K562 (cell line): Measurements from ENCODE around the gene LMBR1L. TPM values are rescaled to one million over a fixed set of nuclear protein-coding genes. Genes with fewer than 3 reads are reported as not detected.

Source experiments
- ATAC-seq: fragments of 200-7000 bp; cut with Tn5 transposase; 3 replicates; pipeline ENCODE4 v1.9.1; 2020; ENCODE audit warnings: moderate library complexity
- BruUV-seq: library from RNA; stranded (reverse); fragments of 400-500 nt; replicated peaks from 2 replicates; lab custom pipeline; 2021; lab: Mats Ljungman, UMichigan
- CTCF ChIA-PET: fragments of 300-600 bp; formaldehyde crosslinking; extraction: SDS; loops from one replicate; lab custom pipeline; 2021; ENCODE audit warnings: low intra/inter-chr PET ratio; lab: Yijun Ruan, JAX
- POLR2A ChIA-PET: fragments of 300-600, 350-650 bp; sonication (Branson Sonifier 250); formaldehyde crosslinking; extraction: SDS; loops from one replicate; lab custom pipeline; 2021; ENCODE audit warnings: antibody characterized with exemption, inconsistent platforms; lab: Yijun Ruan, JAX
- DNase-seq, 4 experiments: peaks; one replicate each; pipeline versions ENCODE4 v3.0.0 to v3.0.0-alpha.2; 2011 to 2018; ENCODE audit warnings: low spot score in 3 of 4, mixed read lengths in 3 of 4; ENCODE audit errors: extremely low read depth in 1 of 4
- FAIRE-seq: peaks from 2 replicates; lab custom pipeline; 2011; peaks lifted over from hg19 to GRCh38; lab: Jason Lieb, UNC
- H2AFZ ChIP-seq: 2 replicates; pipeline ENCODE4 v1.6.0; 2011; ENCODE audit warnings: low read depth, low read length, control low read depth, inconsistent platforms
- H3K27ac ChIP-seq: fragments of 200-600 bp; 3 replicates; pipeline ENCODE4 v1.8.0; 2011; ENCODE audit warnings: low read depth, mild to moderate bottlenecking, control low read depth, inconsistent platforms, low read length, moderate library complexity, mixed read lengths; ENCODE audit errors: extremely low read depth
- H3K27me3 ChIP-seq, 2 experiments: fragments of 300-600 bp in 1 of 2; 2 replicates in 1 of 2; 3 replicates in 1 of 2; pipeline versions ENCODE4 v1.6.0 to v1.8.0; 2011; ENCODE audit warnings: inconsistent platforms in 2 of 2, low read length in 2 of 2, mild to moderate bottlenecking in 1 of 2, mixed read lengths in 1 of 2, moderate library complexity in 1 of 2; ENCODE audit not compliant: control insufficient read depth in 2 of 2, insufficient read depth in 2 of 2
- H3K36me3 ChIP-seq: fragments of 300-600 bp; 3 replicates; pipeline ENCODE4 v1.8.0; 2011; ENCODE audit warnings: mild to moderate bottlenecking, low read length, inconsistent platforms; ENCODE audit not compliant: control insufficient read depth, insufficient read depth
- H3K4me1 ChIP-seq, 2 experiments: fragments of 200-600 bp in 1 of 2; replicated peaks in 1 of 2; 2 replicates in 1 of 2; 3 replicates in 1 of 2; pipeline versions ENCODE4 v1.5.1 to v1.8.0; 2011; ENCODE audit warnings: inconsistent platforms in 2 of 2, low read length in 2 of 2, mild to moderate bottlenecking in 1 of 2, mixed read lengths in 1 of 2, moderate library complexity in 1 of 2; ENCODE audit not compliant: control insufficient read depth in 2 of 2, insufficient read depth in 2 of 2
- H3K4me2 ChIP-seq: 2 replicates; pipeline ENCODE4 v1.6.1; 2011; ENCODE audit warnings: low read length, control low read depth, inconsistent platforms, mixed read lengths; ENCODE audit not compliant: insufficient read depth
- H3K4me3 ChIP-seq: fragments of 200-600 bp; sonication (generic), shearing (Covaris generic); 2 replicates; pipeline ENCODE4 v1.5.1; 2016; ENCODE audit warnings: control low read depth, inconsistent platforms
- H3K79me2 ChIP-seq: fragments of 200-600 bp; 3 replicates; pipeline ENCODE4 v1.8.0; 2011; ENCODE audit warnings: low read length, inconsistent platforms; ENCODE audit not compliant: control insufficient read depth, insufficient read depth
- H3K9ac ChIP-seq, 2 experiments: 2 replicates each; pipeline versions ENCODE4 v1.6.0 to v1.6.1; 2011; ENCODE audit warnings: low read depth in 2 of 2, low read length in 2 of 2, control low read depth in 1 of 2, inconsistent platforms in 1 of 2, mild to moderate bottlenecking in 1 of 2, mixed read lengths in 1 of 2; ENCODE audit not compliant: insufficient read depth in 1 of 2
- H3K9me1 ChIP-seq: one replicate; pipeline ENCODE4 v1.6.0; 2011; ENCODE audit warnings: inconsistent platforms, mild to moderate bottlenecking, low read length, moderate library complexity; ENCODE audit not compliant: control insufficient read depth, insufficient read depth
- H3K9me3 ChIP-seq: replicated peaks from 2 replicates; pipeline ENCODE4 v1.5.1; 2011; ENCODE audit warnings: low read depth, low read length, inconsistent platforms; ENCODE audit not compliant: control insufficient read depth, insufficient read depth
- H4K20me1 ChIP-seq: replicated peaks from 2 replicates; pipeline ENCODE4 v1.6.1; 2011; ENCODE audit warnings: low read length, inconsistent platforms, mixed read lengths; ENCODE audit not compliant: control insufficient read depth, insufficient read depth
- E2F4 ChIP-seq: sonication (generic); formaldehyde crosslinking; IDR thresholded peaks from 2 replicates; pipeline ENCODE4 v1.8.0; 2022; ENCODE audit warnings: mild to moderate bottlenecking, low read depth, missing genetic modification reagents
- TEAD4 ChIP-seq, 2 experiments: sonication (generic) in 1 of 2; formaldehyde crosslinking in 1 of 2; IDR thresholded peaks; 2 replicates each; pipeline versions ENCODE4 v1.6.1 to v1.8.0; 2012 to 2022; ENCODE audit warnings: borderline replicate concordance in 1 of 2, inconsistent platforms in 1 of 2, low read length in 1 of 2, mild to moderate bottlenecking in 1 of 2, missing genetic modification reagents in 1 of 2
- TGIF2 ChIP-seq: sonication (generic); formaldehyde crosslinking; IDR thresholded peaks from 2 replicates; pipeline ENCODE4 v1.8.1; 2022; ENCODE audit warnings: mild to moderate bottlenecking, missing genetic modification reagents, moderate library complexity
- ZC3H4 ChIP-seq: sonication (generic); formaldehyde crosslinking; IDR thresholded peaks from 2 replicates; pipeline ENCODE4 v1.9.0; 2021; ENCODE audit warnings: missing genetic modification reagents, borderline replicate concordance
- ZNF740 ChIP-seq, 3 experiments: fragments of 200-800 bp in 1 of 3; sonication (Bioruptor generic) in 1 of 3; sonication (generic) in 1 of 3; formaldehyde crosslinking in 1 of 3; IDR thresholded peaks; 2 replicates each; pipeline versions ENCODE4 v1.6.1 to v1.8.0; 2016 to 2022; ENCODE audit warnings: mild to moderate bottlenecking in 2 of 3, missing compliant biosample characterization in 2 of 3, missing genetic modification characterization in 2 of 3, missing genetic modification reagents in 1 of 3
- WGBS: fragments of 100-300 bp; shearing (Covaris generic); methylation state at CpG from one replicate; pipeline ENCODE4 v1.1.6; 2016; ENCODE audit warnings: low coverage, mixed read lengths; ENCODE audit not compliant: insufficient coverage; ENCODE audit errors: missing lambda C conversion rate; 5-methylcytosine and 5-hydroxymethylcytosine counted together
- in situ Hi-C: fragments of 300-500 bp; cut with MboI; formaldehyde crosslinking; loops from 4 replicates; pipeline ENCODE4 v1.15.0; 2018; ENCODE audit warnings: inconsistent platforms, mixed read lengths
- intact Hi-C: fragments of 100-400 bp; cut with micrococcal nuclease; formaldehyde crosslinking; loops from 2 replicates; pipeline ENCODE4 v1.14.2; 2022
- polyA plus RNA-seq, 8 experiments: library from polyadenylated mRNA; depleted of rRNA in 4 of 8; stranded (reverse) in 5 of 8; unstranded in 3 of 8; fragments of >200 nt; fragmentation: Nextera tagmentation in 2 of 8; fragmentation: Illumina TruSeq in 1 of 8; extraction: Ambion mirVana in 2 of 8; extraction: Trizol in 1 of 8; gene quantifications; 2 replicates each; pipeline versions ENCODE4 v1.2.1 to v1.2.3, GENCODE V29; 2011 to 2014; ENCODE audit warnings: inconsistent platforms in 1 of 8, missing spikeins in 1 of 8
- total RNA-seq, 7 experiments: library from RNA; depleted of rRNA in 6 of 7; stranded (reverse); fragments of >200 nt in 6 of 7; fragmentation: Illumina TruSeq in 2 of 7; extraction: Trizol in 2 of 7; gene quantifications; 2 replicates each; pipeline versions ENCODE4 v1.2.1 to v1.2.3, GENCODE V29; 2011 to 2021; ENCODE audit warnings: low replicate concordance in 1 of 7
- TF ChIP-seq, protein P1 (sequence below), 2 experiments: fragments of 450-650 bp; formaldehyde crosslinking in 1 of 2; IDR thresholded peaks; 2 replicates each; pipeline versions ENCODE4 v1.4.0 to v1.6.1; 2014 to 2020; ENCODE audit warnings: mild to moderate bottlenecking in 2 of 2, borderline replicate concordance in 1 of 2, low read depth in 1 of 2

Gene LMBR1L
- total and polyA plus RNA-seq, 9 of the 15 experiments (the other 6 are each of a cell fraction or from before 2014, with no cell fraction given) = 2.5 to 57.0 (median 31.1) TPM

DNA sequence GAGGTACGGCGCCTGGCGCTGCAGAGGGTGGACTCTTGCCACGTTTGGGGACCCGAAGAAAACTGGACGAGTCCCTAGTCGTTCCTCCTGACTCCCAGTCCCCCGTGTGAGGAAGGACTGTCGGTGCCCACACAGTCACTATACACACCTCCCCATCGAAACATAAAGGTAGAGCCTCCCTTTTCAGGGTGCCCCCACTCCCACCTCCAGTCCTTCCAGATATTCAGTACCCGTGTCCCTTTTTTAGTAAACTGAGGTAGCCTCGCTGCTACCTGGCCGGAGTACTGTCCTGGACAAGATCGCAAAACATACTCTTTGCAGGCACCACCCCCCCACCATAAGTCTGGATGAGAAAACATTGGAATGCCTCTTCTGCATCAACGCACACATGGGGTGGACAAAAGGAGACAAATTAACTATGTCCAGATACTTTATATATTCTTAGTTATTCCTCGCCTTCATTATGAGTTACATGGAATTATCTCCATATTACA is 49.4 kb downstream of the LMBR1L start:
- peak overlapping the region; percentile 94 for H3K4me3 ChIP-seq
- peak; percentile 2; the same call in 2 of the 3 replicates for ATAC-seq
- in situ Hi-C loops (loop anchor here (5.0 kb wide), 2 partner anchors 36 to 171 kb away; no protein-coding TSS in a partner anchor), intact Hi-C loops (loop anchor here (5.0 to 10.0 kb wide), 2 partner anchors 71 to 284 kb away; partner anchors contain the start of genes DNAJC22 and TUBA1B)
- H3K9me1 ChIP-seq = no peaks in the 10 kb centered on the region
- peak overlapping the region; percentile 96 to 98 for H3K9ac ChIP-seq
- H4K20me1 ChIP-seq = peaks cover 34% of the 10 kb centered on the region
- DNase-seq = peak in 1 of 4 experiments; percentile 44
- H3K4me2 ChIP-seq = peak overlapping the region; percentile 94
- H3K9me3 ChIP-seq = no peaks in the 10 kb centered on the region
- H3K4me1 ChIP-seq = peaks cover 10 to 20% of the 10 kb centered on the region in 2 experiments; a peak in 4 of 5 replicates
- peaks cover 18% of the 10 kb centered on the region; the same call in 2 of the 3 replicates for H3K36me3 ChIP-seq
- BruUV-seq = TSS peak; percentile 90
- H3K79me2 ChIP-seq = peaks cover 56% of the 10 kb centered on the region
- WGBS = 1% methylated on average over 16 of the region's 16 CpGs
- no peaks in the 10 kb centered on the region for H3K27me3 ChIP-seq
- peak overlapping the region; percentile 98 for H3K27ac ChIP-seq
- CTCF ChIA-PET = interaction anchor here (0.5 to 2.3 kb wide), 3 partner anchors 31 to 173 kb away, joined by 3 to 5 read pairs (median 3); no protein-coding TSS in a partner anchor
- POLR2A ChIA-PET = interaction anchor here (1.3 to 6.4 kb wide), 2 partner anchors 69 to 147 kb away, joined by 3 to 40 read pairs; partner anchors contain the start of gene TUBA1B
- no peak for FAIRE-seq
- H2AFZ ChIP-seq = peak overlapping the region; percentile 86
- TF ChIP-seq, protein P1, sequence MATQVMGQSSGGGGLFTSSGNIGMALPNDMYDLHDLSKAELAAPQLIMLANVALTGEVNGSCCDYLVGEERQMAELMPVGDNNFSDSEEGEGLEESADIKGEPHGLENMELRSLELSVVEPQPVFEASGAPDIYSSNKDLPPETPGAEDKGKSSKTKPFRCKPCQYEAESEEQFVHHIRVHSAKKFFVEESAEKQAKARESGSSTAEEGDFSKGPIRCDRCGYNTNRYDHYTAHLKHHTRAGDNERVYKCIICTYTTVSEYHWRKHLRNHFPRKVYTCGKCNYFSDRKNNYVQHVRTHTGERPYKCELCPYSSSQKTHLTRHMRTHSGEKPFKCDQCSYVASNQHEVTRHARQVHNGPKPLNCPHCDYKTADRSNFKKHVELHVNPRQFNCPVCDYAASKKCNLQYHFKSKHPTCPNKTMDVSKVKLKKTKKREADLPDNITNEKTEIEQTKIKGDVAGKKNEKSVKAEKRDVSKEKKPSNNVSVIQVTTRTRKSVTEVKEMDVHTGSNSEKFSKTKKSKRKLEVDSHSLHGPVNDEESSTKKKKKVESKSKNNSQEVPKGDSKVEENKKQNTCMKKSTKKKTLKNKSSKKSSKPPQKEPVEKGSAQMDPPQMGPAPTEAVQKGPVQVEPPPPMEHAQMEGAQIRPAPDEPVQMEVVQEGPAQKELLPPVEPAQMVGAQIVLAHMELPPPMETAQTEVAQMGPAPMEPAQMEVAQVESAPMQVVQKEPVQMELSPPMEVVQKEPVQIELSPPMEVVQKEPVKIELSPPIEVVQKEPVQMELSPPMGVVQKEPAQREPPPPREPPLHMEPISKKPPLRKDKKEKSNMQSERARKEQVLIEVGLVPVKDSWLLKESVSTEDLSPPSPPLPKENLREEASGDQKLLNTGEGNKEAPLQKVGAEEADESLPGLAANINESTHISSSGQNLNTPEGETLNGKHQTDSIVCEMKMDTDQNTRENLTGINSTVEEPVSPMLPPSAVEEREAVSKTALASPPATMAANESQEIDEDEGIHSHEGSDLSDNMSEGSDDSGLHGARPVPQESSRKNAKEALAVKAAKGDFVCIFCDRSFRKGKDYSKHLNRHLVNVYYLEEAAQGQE (IDR thresholded peaks at IDR 0.05; ENCODE audit: borderline replicate concordance) = no peak
- TF ChIP-seq, protein P1 (CRISPR knock-in tag; IDR thresholded peaks at IDR 0.05; ENCODE audit: low read depth) = 0 out of 2 replicates have a peak, but pooled peaks have one; percentile 1
- TF ChIP-seq TEAD4 (IDR thresholded peaks at IDR 0.05; ENCODE audit: low read length) (no peak), TEAD4 (CRISPR knock-in tag; IDR thresholded peaks at IDR 0.05; ENCODE audit: borderline replicate concordance) (no peak), ZC3H4 (CRISPR knock-in tag) (0 out of 2 replicates have a peak, but pooled peaks have one; percentile 61), E2F4 (CRISPR knock-in tag) (no peak), ZNF740 (CRISPR knock-in tag; IDR thresholded peaks at IDR 0.05) (peak; percentile 55; the same call in 1 of the 2 replicates), ZNF740 (tag; IDR thresholded peaks at IDR 0.05) (no peak), TGIF2 (0 out of 2 replicates have a peak, but pooled peaks have one; percentile 6)
